Measurements from ENCODE around the gene IL1RAP.

DNA sequence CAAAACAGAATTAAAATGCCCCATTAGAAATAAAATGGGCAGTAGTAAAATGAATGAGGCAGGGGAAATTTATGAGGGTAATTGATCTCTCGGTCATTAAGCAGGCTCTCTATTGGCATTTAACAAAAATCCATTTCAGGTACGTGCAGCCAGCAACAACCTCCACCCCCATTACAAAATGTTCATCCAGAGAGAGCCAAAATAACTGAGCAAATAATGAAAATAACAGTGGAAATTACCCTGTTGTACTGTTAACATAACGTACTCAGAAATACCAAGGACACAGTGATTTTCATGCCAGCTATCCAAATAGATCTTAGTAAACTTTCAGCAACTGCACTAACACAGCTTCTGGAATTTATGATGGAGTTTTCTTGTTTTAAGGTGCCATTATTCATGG, 127.7 kb downstream of the IL1RAP start:
- TF ChIP-seq, protein P1, sequence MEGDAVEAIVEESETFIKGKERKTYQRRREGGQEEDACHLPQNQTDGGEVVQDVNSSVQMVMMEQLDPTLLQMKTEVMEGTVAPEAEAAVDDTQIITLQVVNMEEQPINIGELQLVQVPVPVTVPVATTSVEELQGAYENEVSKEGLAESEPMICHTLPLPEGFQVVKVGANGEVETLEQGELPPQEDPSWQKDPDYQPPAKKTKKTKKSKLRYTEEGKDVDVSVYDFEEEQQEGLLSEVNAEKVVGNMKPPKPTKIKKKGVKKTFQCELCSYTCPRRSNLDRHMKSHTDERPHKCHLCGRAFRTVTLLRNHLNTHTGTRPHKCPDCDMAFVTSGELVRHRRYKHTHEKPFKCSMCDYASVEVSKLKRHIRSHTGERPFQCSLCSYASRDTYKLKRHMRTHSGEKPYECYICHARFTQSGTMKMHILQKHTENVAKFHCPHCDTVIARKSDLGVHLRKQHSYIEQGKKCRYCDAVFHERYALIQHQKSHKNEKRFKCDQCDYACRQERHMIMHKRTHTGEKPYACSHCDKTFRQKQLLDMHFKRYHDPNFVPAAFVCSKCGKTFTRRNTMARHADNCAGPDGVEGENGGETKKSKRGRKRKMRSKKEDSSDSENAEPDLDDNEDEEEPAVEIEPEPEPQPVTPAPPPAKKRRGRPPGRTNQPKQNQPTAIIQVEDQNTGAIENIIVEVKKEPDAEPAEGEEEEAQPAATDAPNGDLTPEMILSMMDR (IDR thresholded peaks at IDR 0.05): no peak
- TF ChIP-seq POLR2AphosphoS5 (IDR thresholded peaks at IDR 0.05; ENCODE audit: insufficient read depth in 1 of 2, low read depth in 1 of 2): no peak

Measured in vagina (tissue), 2 donors.